ENCODE results near the gene CARD14.

GRCh38 chr17:80214878-80215210, 45.0 kb downstream of the CARD14 start:
- no peak for TF ChIP-seq EZH2phosphoT487 (IDR thresholded peaks at IDR 0.05)
- no peak for TF ChIP-seq EZH2 (IDR thresholded peaks at IDR 0.05)
